SU-DHL-6 (cell line): ENCODE results near the gene OTOF.

ENCODE experiments used
- H2AFZ ChIP-seq: fragments of 200-600 bp; sonication (generic); 2 replicates; pipeline ENCODE4 v1.6.1; 2014; ENCODE audit warnings: low read depth, mild to moderate bottlenecking, moderate library complexity, mixed read lengths, antibody characterized with exemption, low read length; ENCODE audit not compliant: severe bottlenecking
- H3F3A ChIP-seq: fragments of 200-600 bp; shearing (Covaris generic); 2 replicates; pipeline ENCODE4 v1.6.0; 2016; ENCODE audit warnings: antibody characterized with exemption, mild to moderate bottlenecking; ENCODE audit not compliant: insufficient read depth
- H3K27ac ChIP-seq: fragments of 200-600 bp; sonication (generic); 2 replicates; pipeline ENCODE4 v1.5.1; 2016; ENCODE audit warnings: low read depth, mild to moderate bottlenecking, low read length, moderate library complexity, mixed read lengths
- H3K27me3 ChIP-seq: fragments of 200-600 bp; sonication (generic), shearing (Covaris generic); 2 replicates; pipeline ENCODE4 v1.6.0; 2014; ENCODE audit warnings: mild to moderate bottlenecking, low read length
- H3K36me3 ChIP-seq: fragments of 200-600 bp; sonication (generic); 2 replicates; pipeline ENCODE4 v1.6.1; 2014; ENCODE audit warnings: mild to moderate bottlenecking, low read length, mixed read lengths
- H3K4me2 ChIP-seq: fragments of 300-600, 200-600 bp; shearing (Covaris generic), sonication (generic); 2 replicates; pipeline ENCODE4 v1.6.0; 2014; ENCODE audit warnings: low read length, low read depth, mild to moderate bottlenecking; ENCODE audit not compliant: poor library complexity, severe bottlenecking
- H3K4me3 ChIP-seq: fragments of 200-600 bp; sonication (generic); 2 replicates; pipeline ENCODE4 v1.5.1; 2014; ENCODE audit warnings: antibody characterized with exemption, low read length, mild to moderate bottlenecking, mixed read lengths; ENCODE audit not compliant: insufficient read depth, poor library complexity, severe bottlenecking
- H3K79me2 ChIP-seq: fragments of 200-600 bp; sonication (generic); 2 replicates; pipeline ENCODE4 v1.6.1; 2014; ENCODE audit warnings: mild to moderate bottlenecking, low read length, moderate library complexity; ENCODE audit not compliant: insufficient read depth
- H3K9ac ChIP-seq: fragments of 200-600 bp; sonication (generic); 2 replicates; pipeline ENCODE4 v1.7.0; 2014; ENCODE audit warnings: mild to moderate bottlenecking, low read length
- H3K9me2 ChIP-seq: fragments of 200-600 bp; sonication (generic); replicated peaks from 2 replicates; pipeline ENCODE4 v1.6.1; 2014; ENCODE audit warnings: low read length; ENCODE audit not compliant: insufficient read depth
- H3K9me3 ChIP-seq: fragments of 200-600 bp; sonication (generic); 2 replicates; pipeline ENCODE4 v1.6.1; 2014; ENCODE audit warnings: low read length, mixed read lengths; ENCODE audit not compliant: insufficient read depth
- H4K20me1 ChIP-seq: fragments of 200-600 bp; sonication (generic); 2 replicates; pipeline ENCODE4 v1.6.1; 2014; ENCODE audit warnings: low read depth, mild to moderate bottlenecking, antibody characterized with exemption, low read length, moderate library complexity, mixed read lengths
- CTCF ChIP-seq: fragments of 200-600 bp; sonication (generic); IDR thresholded peaks from one replicate; pipeline ENCODE4 v1.5.1; 2017; ENCODE audit warnings: antibody characterized with exemption, mild to moderate bottlenecking, low read length, moderate library complexity; ENCODE audit not compliant: insufficient read depth, poor library complexity, severe bottlenecking
- EZH2phosphoT487 ChIP-seq: fragments of 200-600 bp; sonication (generic), shearing (Covaris generic); conservative IDR thresholded peaks from 2 replicates; pipeline ENCODE4 v1.6.1; 2018; ENCODE audit warnings: mild to moderate bottlenecking, antibody characterized with exemption, low read length, moderate library complexity, mixed read lengths

OTOF gene

DNA sequence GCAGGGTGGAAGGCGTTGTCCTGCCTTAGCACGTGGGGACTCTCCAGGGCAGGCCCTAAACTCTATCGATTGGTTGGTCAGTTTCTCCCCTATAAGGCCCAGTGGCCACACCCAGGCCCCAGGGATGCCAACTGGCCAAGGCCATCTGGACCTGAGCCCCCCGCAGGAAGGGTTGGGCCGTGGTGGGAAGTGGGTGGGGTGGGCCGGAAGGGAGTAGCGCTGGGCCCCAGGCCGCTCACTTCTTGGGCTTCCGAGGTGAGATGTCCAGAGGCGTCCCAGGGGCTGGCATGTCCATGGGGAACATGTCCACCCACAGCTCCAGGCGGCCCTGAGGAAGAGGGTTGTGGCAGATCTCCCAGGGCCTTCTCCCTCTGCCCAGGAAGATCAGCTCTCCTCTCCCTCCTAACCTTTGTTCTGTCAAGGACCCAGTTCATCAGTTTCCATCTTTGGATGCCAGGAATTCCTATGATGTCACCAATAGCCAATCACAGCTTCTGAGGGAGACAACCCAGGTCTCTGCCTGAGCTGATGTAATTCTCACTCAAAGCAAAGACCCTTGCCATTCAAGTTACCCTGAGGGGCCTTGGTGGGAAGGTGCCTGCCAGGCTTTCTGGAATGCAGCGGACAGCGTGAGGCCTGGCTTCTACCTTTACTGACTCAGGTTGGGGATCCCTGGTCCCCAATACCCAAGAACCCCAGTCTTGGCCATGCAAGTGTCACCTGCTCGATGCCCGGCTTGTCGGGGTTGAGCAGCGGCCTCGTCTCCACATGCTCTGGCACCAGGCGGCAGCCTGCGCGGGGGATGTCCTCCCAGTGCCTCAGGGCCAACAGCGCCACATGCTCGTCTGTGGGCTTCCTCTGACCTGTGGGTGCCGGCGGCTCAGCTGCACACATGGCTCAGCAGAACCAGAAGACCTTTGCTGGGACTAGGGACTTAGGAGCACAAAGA lies 14.4 kb downstream of the OTOF start:
- Histone ChIP-seq H3K4me2 (no peak overlapping the region), H3K36me3 (no peaks in the 10 kb centered on the region), H3K9me2 (no peaks in the 10 kb centered on the region), H3K27ac (no peak overlapping the region), H2AFZ (no peak overlapping the region), H3K9me3 (no peaks in the 10 kb centered on the region), H3K4me3 (no peak overlapping the region), H3K27me3 (no peaks in the 10 kb centered on the region), H3F3A (no peaks in the 10 kb centered on the region), H4K20me1 (no peaks in the 10 kb centered on the region), H3K9ac (no peak overlapping the region), H3K79me2 (no peaks in the 10 kb centered on the region)
- no peak for TF ChIP-seq EZH2phosphoT487
- no peak for TF ChIP-seq CTCF

DNA sequence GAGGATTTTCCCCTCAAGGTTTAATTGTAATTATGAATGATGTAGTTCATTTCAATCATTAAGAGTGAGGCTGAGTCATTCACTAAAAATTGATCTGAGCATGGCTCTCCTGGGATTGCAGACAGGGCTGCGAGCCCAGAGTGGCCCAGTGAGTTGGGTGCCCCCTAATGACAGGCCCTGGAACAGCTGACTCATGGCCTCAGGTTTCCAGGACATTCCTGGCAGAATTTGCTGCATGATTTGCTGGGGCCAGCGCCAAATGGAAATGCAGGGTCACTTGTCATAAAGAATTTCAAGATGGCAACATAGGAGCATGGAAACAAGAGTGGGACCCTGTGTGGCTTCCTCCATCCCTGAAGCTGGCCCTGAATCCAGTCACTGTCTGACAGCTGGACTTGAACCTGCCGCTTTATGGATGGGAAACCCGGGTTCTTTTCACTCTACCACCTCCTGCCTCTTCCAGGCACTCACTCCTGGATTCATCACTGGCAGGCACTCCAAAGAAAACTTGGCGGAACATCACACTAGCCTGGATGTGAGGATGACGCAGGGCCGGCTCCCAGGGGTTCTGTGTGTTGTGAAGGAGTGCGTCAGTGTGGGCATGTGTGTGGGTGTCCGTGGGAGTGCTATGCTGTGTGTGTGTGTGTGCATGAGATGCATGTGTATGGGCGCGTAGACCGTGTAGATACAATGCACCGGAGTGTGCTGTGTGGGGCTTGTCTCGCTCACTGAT lies 15.2 kb downstream of the OTOF start:
- no peak for TF ChIP-seq EZH2phosphoT487
- no peak for TF ChIP-seq CTCF
- H3K9ac ChIP-seq = no peak overlapping the region
- no peak overlapping the region for H2AFZ ChIP-seq

GRCh38 chr2:26462100-26462499 lies 15.8 kb downstream of the OTOF start:
- Histone ChIP-seq H3K9ac (no peak overlapping the region), H3K4me3 (no peak overlapping the region), H3K36me3 (no peaks in the 10 kb centered on the region), H3K27me3 (no peaks in the 10 kb centered on the region), H4K20me1 (no peaks in the 10 kb centered on the region), H2AFZ (no peak overlapping the region), H3K79me2 (no peaks in the 10 kb centered on the region), H3K4me2 (no peak overlapping the region), H3K27ac (no peak overlapping the region), H3F3A (no peaks in the 10 kb centered on the region), H3K9me2 (no peaks in the 10 kb centered on the region), H3K9me3 (no peaks in the 10 kb centered on the region)
- no peak for TF ChIP-seq CTCF
- TF ChIP-seq EZH2phosphoT487 = no peak

More for the DNA sequence above, 15.2 kb downstream of the OTOF start:
- H3K9me2 ChIP-seq = no peaks in the 10 kb centered on the region
- H3K9me3 ChIP-seq = no peaks in the 10 kb centered on the region
- no peaks in the 10 kb centered on the region for H3F3A ChIP-seq
- H3K27ac ChIP-seq = no peak overlapping the region
- no peaks in the 10 kb centered on the region for H3K79me2 ChIP-seq
- H4K20me1 ChIP-seq = no peaks in the 10 kb centered on the region
- H3K27me3 ChIP-seq = no peaks in the 10 kb centered on the region
- no peaks in the 10 kb centered on the region for H3K36me3 ChIP-seq
- H3K4me3 ChIP-seq = no peak overlapping the region
- no peak overlapping the region for H3K4me2 ChIP-seq
